GM04503 (cell line): ENCODE measurements around the gene PSTK.

Experiments
- DNase-seq: peaks from one replicate; pipeline ENCODE4 v3.0.0-alpha.2; 2012; ENCODE audit warnings: low read depth

Gene PSTK

GRCh38 chr10:122992031-122992585, 11.9 kb downstream of the PSTK start:
- no peak for DNase-seq

- DNase-seq = no peak
These were observed 13.7 kb downstream of the PSTK start for GRCh38 chr10:122993797-122994336.

- DNase-seq = no peak
These were observed 15.7 kb downstream of the PSTK start for GRCh38 chr10:122995936-122996335.

GRCh38 chr10:122997864-122998263, 17.7 kb downstream of the PSTK start:
- DNase-seq = no peak

- DNase-seq = no peak
These were observed 18.2 kb downstream of the PSTK start for GRCh38 chr10:122998360-122998917.

GRCh38 chr10:122998934-122999333, 18.7 kb downstream of the PSTK start:
- no peak for DNase-seq

- DNase-seq = no peak
These were observed 19.1 kb downstream of the PSTK start for GRCh38 chr10:122999347-122999746.

- no peak for DNase-seq
These were observed 20.0 kb downstream of the PSTK start for GRCh38 chr10:123000155-123000554.

GRCh38 chr10:123001370-123001769, 21.2 kb downstream of the PSTK start:
- DNase-seq = no peak

GRCh38 chr10:123004298-123004697, 24.1 kb downstream of the PSTK start:
- no peak for DNase-seq

GRCh38 chr10:123007558-123008354, 27.6 kb downstream of the PSTK start:
- DNase-seq = no peak

- DNase-seq = peak; percentile 85
These were observed 28.3 kb downstream of the PSTK start, which contains the start of the genes ACADSB and IKZF5 for GRCh38 chr10:123008355-123009104. Gene ACADSB, plus strand, starts transcription at chr10:123009006. Its CDS starts 24 bp downstream, at chr10:123009030. Gene IKZF5, minus strand, starts transcription at chr10:123008795. Its CDS starts 10,170 bp downstream, at chr10:122998625.

GRCh38 chr10:123009105-123009820, 29.1 kb downstream of the PSTK start:
- no peak for DNase-seq

- DNase-seq = no peak
These were observed 31.8 kb downstream of the PSTK start for GRCh38 chr10:123011987-123012386.

GRCh38 chr10:123013456-123014419, 33.5 kb downstream of the PSTK start:
- no peak for DNase-seq

- DNase-seq = no peak
These were observed 34.6 kb downstream of the PSTK start for GRCh38 chr10:123014772-123015171.

GRCh38 chr10:123016228-123016627, 36.0 kb downstream of the PSTK start:
- no peak for DNase-seq

GRCh38 chr10:123017421-123018165, 37.4 kb downstream of the PSTK start:
- no peak for DNase-seq

GRCh38 chr10:123018531-123018930, 38.3 kb downstream of the PSTK start:
- DNase-seq = no peak

- DNase-seq = no peak
These were observed 39.1 kb downstream of the PSTK start for GRCh38 chr10:123019264-123019663.
